Mesodermal cell (in vitro differentiated cells): ENCODE data around the gene MON2.

Experiments used
- H3K27ac ChIP-seq: 2 replicates; pipeline ENCODE4 v1.7.0; 2013; ENCODE audit warnings: mild to moderate bottlenecking, low read depth, low read length, moderate library complexity; ENCODE audit not compliant: severe bottlenecking
- H3K36me3 ChIP-seq: 2 replicates; pipeline ENCODE4 v1.7.1; 2013; ENCODE audit warnings: mild to moderate bottlenecking, low read length, moderate library complexity; ENCODE audit not compliant: control insufficient read depth, insufficient read depth
- H3K4me1 ChIP-seq: one replicate; pipeline ENCODE4 v1.7.1; 2013; ENCODE audit warnings: mild to moderate bottlenecking, low read length; ENCODE audit not compliant: insufficient read depth, control insufficient read depth, poor library complexity, severe bottlenecking
- H3K4me3 ChIP-seq: 2 replicates; pipeline ENCODE4 v1.7.0; 2013; ENCODE audit warnings: low read length, control low read depth, mild to moderate bottlenecking; ENCODE audit not compliant: insufficient read depth, poor library complexity, severe bottlenecking; ENCODE audit errors: extremely low read depth
- H3K9me3 ChIP-seq: 2 replicates; pipeline ENCODE4 v1.7.1; 2013; ENCODE audit warnings: mild to moderate bottlenecking, low read length, moderate library complexity; ENCODE audit not compliant: control insufficient read depth
- WGBS, 2 experiments: methylation state at CpG; one replicate each; pipeline ENCODE4 v1.1.5; 2013; ENCODE audit warnings: missing lambda C conversion rate in 2 of 2; ENCODE audit not compliant: insufficient coverage in 2 of 2; 5-methylcytosine and 5-hydroxymethylcytosine counted together

MON2 gene

DNA sequence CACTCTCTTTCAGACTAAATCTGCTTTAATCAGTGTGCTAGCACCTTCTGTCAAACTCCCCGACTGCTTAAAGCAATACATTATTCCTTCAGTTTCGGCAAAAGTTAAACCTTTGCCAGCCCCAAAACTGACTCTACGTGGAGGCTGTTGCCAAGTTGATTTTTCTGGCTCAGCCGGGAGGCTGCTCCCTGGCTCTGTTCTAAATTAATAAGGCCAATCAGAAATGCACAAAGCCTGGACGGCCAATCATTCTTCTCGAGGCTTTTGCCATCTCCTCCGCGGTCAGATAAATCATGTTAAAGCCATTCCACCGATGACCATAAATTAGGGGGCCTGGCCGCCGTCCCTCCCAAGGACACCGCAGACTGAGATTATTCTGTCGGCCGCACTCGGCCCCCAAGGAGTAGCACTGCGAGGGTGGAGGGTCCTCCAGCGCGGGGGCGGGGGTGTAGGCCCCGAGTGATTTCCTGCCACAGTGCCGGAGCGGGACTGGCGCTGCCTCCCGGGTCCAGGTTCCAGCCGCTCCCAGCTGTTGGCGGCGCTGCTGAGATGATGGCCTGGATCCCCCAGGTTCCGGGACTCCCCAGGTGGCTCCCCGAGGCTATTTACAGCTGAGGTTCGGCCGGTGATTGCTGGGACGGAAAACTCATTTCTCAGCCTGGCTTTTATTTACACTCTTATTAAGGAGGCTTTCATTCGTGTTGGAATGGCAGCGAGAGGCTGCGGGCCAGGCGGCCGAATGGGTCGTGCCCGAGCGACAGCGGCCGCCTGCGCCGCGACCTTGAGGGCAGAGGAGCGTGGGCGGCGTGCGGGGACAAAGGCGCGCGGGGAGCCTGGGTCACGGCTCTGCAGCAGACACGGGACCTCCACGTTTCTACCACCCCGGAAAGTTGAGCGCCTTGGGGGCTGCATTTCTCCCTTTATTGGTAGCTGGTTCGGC lies 165.1 kb downstream of the MON2 start:
- Histone ChIP-seq H3K27ac (peak overlapping the region; percentile 12), H3K4me3 (peak overlapping the region; percentile 36), H3K9me3 (no peaks in the 10 kb centered on the region), H3K36me3 (no peaks in the 10 kb centered on the region), H3K4me1 (peaks cover 2% of the 10 kb centered on the region)
- WGBS, 2 experiments, result 15 to 17% methylated on average over 52 of the region's 58 CpGs

DNA sequence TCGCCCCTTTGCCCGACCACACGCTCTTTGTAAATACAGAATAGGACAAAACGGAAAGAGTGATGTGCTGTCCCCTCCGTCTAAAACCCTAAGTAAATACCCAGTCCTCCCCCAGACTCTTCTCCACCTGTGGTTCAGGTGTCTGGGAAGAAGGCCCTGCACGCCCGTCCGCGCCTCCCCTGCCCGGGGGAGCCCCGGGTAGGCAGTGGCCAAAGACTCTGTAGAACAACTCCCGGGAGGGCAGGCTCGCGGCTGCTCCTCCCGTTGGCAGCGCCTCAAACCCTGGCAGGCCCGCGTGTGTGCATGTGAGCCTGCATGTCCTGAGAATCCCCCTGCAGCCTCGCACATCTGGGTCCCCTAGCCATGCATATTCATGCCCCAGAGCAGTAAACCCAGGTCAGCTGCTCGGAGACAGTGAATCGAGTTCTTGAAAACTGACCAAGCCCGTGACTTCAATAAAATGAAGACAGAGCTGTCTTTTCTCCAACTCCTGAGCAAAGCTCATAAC lies 165.8 kb downstream of the MON2 start:
- Histone ChIP-seq H3K36me3 (no peaks in the 10 kb centered on the region), H3K4me1 (peaks cover 2% of the 10 kb centered on the region), H3K9me3 (no peaks in the 10 kb centered on the region), H3K4me3 (peak overlapping the region; percentile 36), H3K27ac (peak overlapping the region; percentile 12)
- WGBS, 2 experiments, result 27 to 36% methylated on average over 12 to 17 of the region's 22 CpGs

DNA sequence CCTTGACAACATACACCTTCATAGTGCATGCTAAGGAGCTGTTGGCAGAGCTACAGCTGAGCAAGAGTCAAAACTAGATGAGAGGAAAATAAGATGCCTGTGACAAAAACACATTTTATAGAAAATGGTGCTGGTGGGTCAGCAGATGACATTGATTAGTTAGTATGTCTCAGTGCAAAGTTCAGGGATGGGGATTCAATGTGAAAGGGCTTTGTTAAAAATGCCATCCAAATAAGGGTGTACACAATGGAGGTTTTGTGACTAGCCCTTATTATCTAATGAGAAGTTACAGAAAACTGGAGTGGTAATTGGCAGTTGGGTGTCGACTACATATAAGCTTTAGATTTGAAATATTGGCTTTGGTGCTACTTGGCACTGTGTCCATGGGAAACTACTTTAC lies 169.0 kb downstream of the MON2 start:
- Histone ChIP-seq H3K27ac (no peak overlapping the region), H3K4me1 (peaks cover 2% of the 10 kb centered on the region), H3K9me3 (no peaks in the 10 kb centered on the region), H3K36me3 (no peaks in the 10 kb centered on the region), H3K4me3 (no peak overlapping the region)
- WGBS, 2 experiments, result no CpG with 5 or more reads among the region's 1 CpG

DNA sequence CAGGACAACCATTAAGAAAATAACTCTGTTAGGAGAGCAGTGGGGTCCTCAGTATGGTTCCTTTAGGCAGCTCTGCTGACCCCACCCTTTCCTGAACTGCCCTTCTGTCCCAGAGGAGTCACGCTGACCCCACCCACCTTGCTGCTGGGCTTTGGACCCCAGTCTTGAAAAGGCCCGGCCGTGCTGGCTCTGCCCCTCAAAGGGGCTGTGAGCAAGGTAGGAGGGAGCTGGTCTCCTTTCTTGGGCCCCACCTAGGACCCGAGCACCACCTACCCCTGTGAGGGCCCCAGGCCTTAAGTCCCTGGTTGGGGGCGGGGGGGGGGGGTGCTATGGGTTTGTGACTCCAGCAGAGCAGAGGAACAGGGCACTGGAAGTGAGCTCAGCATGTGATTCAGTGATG lies 171.1 kb downstream of the MON2 start:
- 62% methylated on average over 2 of the region's 5 CpGs; no CpG with 5 or more reads in 1 of the 2 experiments for WGBS, 2 experiments
- peaks cover 9% of the 10 kb centered on the region for H3K4me1 ChIP-seq

DNA sequence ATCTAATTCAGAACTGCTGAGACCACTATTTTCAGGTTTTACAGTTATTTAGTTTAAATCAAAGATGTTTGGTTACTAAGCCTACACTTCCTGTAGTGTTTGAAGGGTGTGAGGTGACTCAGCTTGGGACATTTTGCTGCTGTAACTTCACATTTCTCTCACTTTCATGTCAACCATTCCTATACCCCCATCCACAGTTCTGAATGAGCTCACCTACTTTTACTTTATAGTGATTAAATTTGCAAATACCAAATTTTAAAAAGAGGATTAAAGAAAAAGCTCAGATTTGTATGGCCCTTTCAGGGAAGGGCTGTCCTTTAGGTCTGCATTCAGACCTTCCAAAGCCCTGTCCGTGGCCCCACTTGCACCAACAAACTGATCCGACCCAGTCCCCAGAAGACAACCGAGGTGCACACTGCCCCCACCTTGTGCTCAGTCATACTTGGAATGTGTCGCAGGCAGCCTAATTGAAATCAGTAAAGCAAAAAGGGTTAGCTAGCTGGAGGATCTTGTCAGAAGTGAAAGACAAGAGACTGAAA lies 174.4 kb downstream of the MON2 start:
- Histone ChIP-seq H3K9me3 (no peaks in the 10 kb centered on the region), H3K4me3 (no peak overlapping the region), H3K36me3 (no peaks in the 10 kb centered on the region), H3K4me1 (peaks cover 9% of the 10 kb centered on the region), H3K27ac (no peak overlapping the region)
- 66 to 88% methylated on average over 3 to 4 of the region's 4 CpGs for WGBS, 2 experiments

More for the DNA sequence above, 171.1 kb downstream of the MON2 start:
- Histone ChIP-seq H3K36me3 (no peaks in the 10 kb centered on the region), H3K27ac (no peak overlapping the region), H3K9me3 (no peaks in the 10 kb centered on the region), H3K4me3 (no peak overlapping the region)

DNA sequence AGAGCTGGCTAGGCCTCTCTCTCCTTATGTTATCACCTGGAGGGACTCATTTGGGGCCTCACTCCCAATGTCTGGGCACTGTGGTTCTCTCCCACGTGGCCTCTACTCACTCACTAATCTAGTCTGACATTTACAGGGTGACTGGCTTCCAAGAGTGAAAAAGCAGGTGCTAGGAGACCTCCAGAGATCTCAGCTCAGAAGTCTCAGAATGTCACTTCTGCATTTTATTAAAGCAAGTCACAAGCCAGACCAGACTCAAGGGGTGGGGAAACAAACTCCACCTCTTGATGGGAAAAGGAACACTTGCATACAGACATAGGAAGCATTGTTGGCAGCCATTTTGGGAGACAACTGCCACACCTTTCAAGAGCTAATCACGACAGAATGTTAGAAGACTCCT lies 175.9 kb downstream of the MON2 start:
- no peaks in the 10 kb centered on the region for H3K9me3 ChIP-seq
- peaks cover 9% of the 10 kb centered on the region for H3K4me1 ChIP-seq
- H3K27ac ChIP-seq, result no peak overlapping the region
- no peak overlapping the region for H3K4me3 ChIP-seq
- WGBS, 2 experiments, result 100% methylated on average over 1 of the region's 2 CpGs; no CpG with 5 or more reads in 1 of the 2 experiments
- no peaks in the 10 kb centered on the region for H3K36me3 ChIP-seq

DNA sequence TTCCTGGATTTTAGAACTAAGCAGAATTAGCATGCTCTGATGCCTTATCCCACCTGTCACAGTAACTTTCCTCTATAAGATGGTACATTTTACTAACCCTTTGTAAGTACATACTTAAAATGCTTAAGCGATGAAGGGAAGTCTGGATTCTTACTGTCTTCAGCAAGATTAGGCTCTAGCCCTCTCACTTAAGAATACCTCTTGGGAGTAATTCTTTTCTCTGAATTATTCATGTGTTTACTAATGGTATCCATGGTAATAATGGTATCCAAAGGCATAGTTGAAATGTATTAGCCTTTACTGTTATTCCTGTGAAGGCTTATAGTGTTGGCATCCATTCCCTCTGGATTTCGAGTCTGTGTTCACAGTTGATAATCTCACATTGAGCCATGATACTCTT lies 176.9 kb downstream of the MON2 start:
- Histone ChIP-seq H3K36me3 (no peaks in the 10 kb centered on the region), H3K9me3 (no peaks in the 10 kb centered on the region), H3K27ac (no peak overlapping the region), H3K4me1 (peaks cover 9% of the 10 kb centered on the region), H3K4me3 (no peak overlapping the region)
- 100% methylated on average over 1 of the region's 2 CpGs; no CpG with 5 or more reads in 1 of the 2 experiments for WGBS, 2 experiments

DNA sequence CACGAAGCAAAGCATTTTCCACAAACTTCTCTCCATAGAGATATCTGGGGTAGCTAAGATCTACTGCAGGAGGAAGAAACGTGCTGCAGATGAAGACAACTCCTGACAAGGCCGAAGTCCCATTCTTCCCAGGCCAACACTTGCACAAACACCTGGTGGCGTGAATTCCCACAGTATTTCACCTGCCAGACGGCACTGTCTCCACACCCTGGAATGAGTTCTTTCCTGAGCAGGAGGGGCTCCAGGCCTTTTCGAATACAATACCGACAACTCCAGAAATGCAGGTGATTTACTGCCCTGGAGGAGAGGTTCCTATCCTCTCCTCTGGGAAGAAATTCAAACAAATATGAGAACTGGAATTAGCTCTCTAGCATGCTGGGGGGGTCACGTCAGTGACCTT lies 179.9 kb downstream of the MON2 start:
- H3K36me3 ChIP-seq, result no peaks in the 10 kb centered on the region
- H3K4me1 ChIP-seq, result peaks cover 1% of the 10 kb centered on the region
- no peak overlapping the region for H3K4me3 ChIP-seq
- no peak overlapping the region for H3K27ac ChIP-seq
- 90 to 96% methylated on average over 6 to 7 of the region's 8 CpGs for WGBS, 2 experiments
- H3K9me3 ChIP-seq, result no peaks in the 10 kb centered on the region

DNA sequence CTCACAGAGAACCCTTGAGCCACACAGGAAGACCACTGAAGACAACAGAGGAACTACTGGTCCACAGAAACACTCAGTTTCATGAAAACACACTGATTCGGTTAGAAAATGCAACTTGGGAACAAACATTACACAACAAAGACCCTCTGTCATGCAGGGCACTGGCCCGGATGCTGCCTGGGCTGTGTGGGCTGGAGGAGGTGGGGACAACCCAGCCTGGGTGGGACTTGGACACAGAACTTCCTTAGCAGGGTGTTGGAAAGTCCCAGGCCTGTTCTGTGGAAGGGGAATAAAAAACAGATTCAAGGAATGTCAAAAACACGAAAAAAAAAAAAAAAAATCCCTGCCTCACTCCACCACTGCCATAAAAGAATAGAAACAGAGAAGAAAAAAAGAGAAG lies 181.0 kb downstream of the MON2 start:
- H3K36me3 ChIP-seq, result no peaks in the 10 kb centered on the region
- no peak overlapping the region for H3K27ac ChIP-seq
- no peak overlapping the region for H3K4me3 ChIP-seq
- no peaks in the 10 kb centered on the region for H3K9me3 ChIP-seq
- H3K4me1 ChIP-seq, result no peaks in the 10 kb centered on the region
- whole genome bisulfite sequencing, 2 experiments, result no CpG with 5 or more reads among the region's 3 CpGs

DNA sequence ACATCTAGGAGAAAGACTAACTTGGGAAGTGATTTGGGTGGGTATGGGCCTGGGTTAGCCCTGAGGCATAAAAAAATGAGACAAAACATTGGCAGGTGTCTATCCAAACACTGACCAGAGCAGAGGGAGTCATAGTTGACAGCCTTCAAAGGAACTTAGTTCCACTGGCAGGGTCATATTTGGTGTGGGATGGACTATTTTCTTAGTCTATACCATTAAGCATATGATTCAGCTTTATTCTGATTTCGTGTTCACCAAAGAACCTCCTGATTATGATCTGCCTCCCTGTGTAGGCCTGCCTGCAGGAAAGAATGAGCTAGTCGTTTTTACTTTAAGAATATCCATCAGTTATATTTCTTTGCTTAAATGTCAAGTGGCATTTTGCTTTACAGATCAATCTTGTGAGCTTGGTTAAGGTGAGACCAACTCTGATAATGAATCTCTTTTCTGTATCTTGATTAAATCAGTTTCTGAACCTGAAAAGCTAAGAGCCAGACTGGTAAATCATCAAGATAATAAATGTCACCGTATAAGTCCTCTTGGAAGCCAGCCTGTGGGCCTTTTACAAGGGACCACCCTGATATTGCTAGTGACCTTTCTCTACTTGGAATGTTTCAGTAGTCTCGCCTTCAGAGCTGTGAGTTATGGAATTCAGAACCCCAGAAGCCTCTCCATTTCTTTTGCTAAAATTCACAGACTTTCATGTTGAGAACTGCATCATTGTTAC lies 182.9 kb downstream of the MON2 start:
- H3K9me3 ChIP-seq, result no peaks in the 10 kb centered on the region
- H3K27ac ChIP-seq, result no peak overlapping the region
- no peaks in the 10 kb centered on the region for H3K36me3 ChIP-seq
- 80 to 85% methylated on average over 1 to 2 of the region's 4 CpGs for WGBS, 2 experiments
- H3K4me1 ChIP-seq, result no peaks in the 10 kb centered on the region
- H3K4me3 ChIP-seq, result no peak overlapping the region
